Duodenal mucosa (tissue), 2 donors: ENCODE results near the gene TFCP2L1.

ENCODE experiments used
- H3K27ac ChIP-seq: one replicate; pipeline ENCODE4 v1.7.0; 2013; ENCODE audit warnings: low read depth, low read length
- H3K27me3 ChIP-seq, 2 donors: one replicate each; pipeline ENCODE4 v1.7.0; 2013; ENCODE audit warnings: low read length in 2 of 2, control low read depth in 1 of 2; ENCODE audit not compliant: insufficient read depth in 2 of 2, control insufficient read depth in 1 of 2
- H3K36me3 ChIP-seq, 2 donors: one replicate each; pipeline ENCODE4 v1.7.0; 2013; ENCODE audit warnings: low read length in 2 of 2, control low read depth in 1 of 2; ENCODE audit not compliant: insufficient read depth in 2 of 2, control insufficient read depth in 1 of 2
- H3K4me1 ChIP-seq, 2 donors: one replicate each; pipeline ENCODE4 v1.7.0; 2013; ENCODE audit warnings: low read length in 2 of 2, control low read depth in 1 of 2; ENCODE audit not compliant: insufficient read depth in 2 of 2, control insufficient read depth in 1 of 2
- H3K4me3 ChIP-seq, 2 donors: one replicate each; pipeline ENCODE4 v1.7.0; 2013; ENCODE audit warnings: low read length in 2 of 2, low read depth in 1 of 2
- H3K9ac ChIP-seq, 2 donors: one replicate each; pipeline ENCODE4 v1.7.0; 2013; ENCODE audit warnings: low read length in 2 of 2, low read depth in 1 of 2
- H3K9me3 ChIP-seq, 2 donors: one replicate each; pipeline ENCODE4 v1.7.0; 2013; ENCODE audit warnings: low read length in 2 of 2, control low read depth in 1 of 2; ENCODE audit not compliant: control insufficient read depth in 1 of 2

TFCP2L1 gene

GRCh38 chr2:121200011-121200347 lies 85.0 kb downstream of the TFCP2L1 start:
- Histone ChIP-seq H3K36me3 (no peaks in the 10 kb centered on the region), H3K27ac (no peak overlapping the region), H3K9ac (no peak overlapping the region), H3K4me1 (peaks cover 32 to 36% of the 10 kb centered on the region in 2 donors), H3K27me3 (no peaks in the 10 kb centered on the region), H3K4me3 (no peak overlapping the region), H3K9me3 (no peaks in the 10 kb centered on the region)

- no peaks in the 10 kb centered on the region for H3K27me3 ChIP-seq
- H3K4me1 ChIP-seq, result peaks cover 32 to 36% of the 10 kb centered on the region in 2 donors
- no peak overlapping the region for H3K9ac ChIP-seq
- no peak overlapping the region for H3K27ac ChIP-seq
- no peaks in the 10 kb centered on the region for H3K9me3 ChIP-seq
- no peak overlapping the region for H3K4me3 ChIP-seq
- H3K36me3 ChIP-seq, result no peaks in the 10 kb centered on the region
Observed at GRCh38 chr2:121199281-121200010, 85.6 kb downstream of the TFCP2L1 start.

DNA sequence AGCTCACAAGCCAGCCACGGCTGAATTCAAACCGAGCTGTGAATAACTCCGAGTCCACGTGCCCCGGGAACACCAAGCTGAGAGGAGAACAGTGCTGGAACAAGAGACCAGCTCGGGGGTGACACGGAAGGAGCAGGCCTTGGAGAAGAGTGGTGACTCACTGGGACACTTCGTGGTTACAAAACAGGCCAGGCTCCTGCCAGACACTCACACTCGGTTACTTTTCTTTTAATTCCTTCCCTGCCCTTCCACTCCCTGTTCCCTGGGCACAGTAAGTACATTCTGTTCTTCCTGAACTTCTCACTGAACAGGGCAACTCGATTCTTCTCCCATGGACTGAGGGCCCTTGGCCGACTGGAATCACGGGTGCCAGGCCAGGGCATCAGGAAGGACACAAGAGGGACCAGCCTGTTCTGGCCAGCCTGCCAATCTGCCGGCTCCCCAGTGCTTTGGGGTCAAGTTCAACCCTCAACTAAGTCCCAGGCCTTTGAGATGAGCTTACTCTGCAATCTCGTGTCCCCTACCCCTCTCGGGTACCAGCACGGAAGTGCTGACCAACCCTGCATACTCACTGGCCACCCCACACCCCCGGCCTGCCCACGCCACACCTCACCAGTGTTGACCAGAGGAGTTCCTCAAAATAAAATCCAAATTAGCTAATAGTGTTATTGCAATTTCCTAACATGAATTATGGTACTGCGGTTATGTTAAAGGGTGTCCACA lies 87.5 kb downstream of the TFCP2L1 start:
- H3K27me3 ChIP-seq, result no peaks in the 10 kb centered on the region
- H3K4me1 ChIP-seq, result peaks cover 14 to 23% of the 10 kb centered on the region in 2 donors
- peak overlapping the region; percentile 67 for H3K27ac ChIP-seq
- no peaks in the 10 kb centered on the region for H3K9me3 ChIP-seq
- H3K36me3 ChIP-seq, result no peaks in the 10 kb centered on the region
- no peak overlapping the region for H3K4me3 ChIP-seq
- H3K9ac ChIP-seq, result no peak overlapping the region

GRCh38 chr2:121196849-121197155 lies 88.2 kb downstream of the TFCP2L1 start:
- H3K9ac ChIP-seq, result no peak overlapping the region
- H3K27ac ChIP-seq, result no peak overlapping the region

GRCh38 chr2:121196132-121196848 lies 88.7 kb downstream of the TFCP2L1 start:
- H3K4me3 ChIP-seq, result no peak overlapping the region
- peaks cover 4 to 11% of the 10 kb centered on the region in 2 donors for H3K4me1 ChIP-seq
- no peaks in the 10 kb centered on the region for H3K36me3 ChIP-seq
- H3K27me3 ChIP-seq, result no peaks in the 10 kb centered on the region
- no peak overlapping the region for H3K9ac ChIP-seq
- no peaks in the 10 kb centered on the region for H3K9me3 ChIP-seq
- H3K27ac ChIP-seq, result no peak overlapping the region

More at GRCh38 chr2:121196849-121197155, 88.2 kb downstream of the TFCP2L1 start:
- Histone ChIP-seq H3K27me3 (no peaks in the 10 kb centered on the region), H3K4me1 (peaks cover 9 to 16% of the 10 kb centered on the region in 2 donors), H3K9me3 (no peaks in the 10 kb centered on the region), H3K36me3 (no peaks in the 10 kb centered on the region), H3K4me3 (no peak overlapping the region)

GRCh38 chr2:121195036-121195435 lies 90.0 kb downstream of the TFCP2L1 start:
- Histone ChIP-seq H3K27ac (no peak overlapping the region), H3K4me1 (peaks cover 4 to 10% of the 10 kb centered on the region in 2 donors), H3K9ac (no peak overlapping the region), H3K4me3 (no peak overlapping the region), H3K27me3 (no peaks in the 10 kb centered on the region), H3K36me3 (no peaks in the 10 kb centered on the region), H3K9me3 (no peaks in the 10 kb centered on the region)

- H3K4me3 ChIP-seq, result no peak overlapping the region
- no peaks in the 10 kb centered on the region for H3K27me3 ChIP-seq
- no peaks in the 10 kb centered on the region for H3K9me3 ChIP-seq
- peaks cover 4 to 10% of the 10 kb centered on the region in 2 donors for H3K4me1 ChIP-seq
- H3K36me3 ChIP-seq, result no peaks in the 10 kb centered on the region
- H3K27ac ChIP-seq, result no peak overlapping the region
- H3K9ac ChIP-seq, result no peak overlapping the region
Observed at GRCh38 chr2:121194626-121195025, 90.4 kb downstream of the TFCP2L1 start.

DNA sequence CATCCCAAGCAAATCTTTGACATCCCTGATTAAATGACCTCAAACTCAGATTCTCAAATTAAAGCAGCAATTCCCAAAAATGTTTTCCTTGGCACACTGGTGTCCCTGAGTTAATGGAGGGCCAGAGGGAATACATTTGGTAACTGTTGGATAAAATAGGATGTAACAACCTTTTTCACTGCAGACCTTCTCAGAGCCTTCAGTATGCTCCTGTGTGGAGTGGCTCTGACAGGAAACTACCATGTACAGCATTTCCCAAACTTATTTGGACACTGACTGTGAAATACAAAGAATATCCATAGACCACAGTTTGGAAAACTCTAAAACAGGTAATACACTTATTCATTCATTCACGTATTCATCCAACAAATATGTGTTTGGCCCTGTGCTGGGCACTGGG lies 91.8 kb downstream of the TFCP2L1 start:
- Histone ChIP-seq H3K36me3 (no peaks in the 10 kb centered on the region), H3K27me3 (no peaks in the 10 kb centered on the region), H3K27ac (no peak overlapping the region), H3K9me3 (no peaks in the 10 kb centered on the region), H3K9ac (no peak overlapping the region), H3K4me1 (peaks cover 4 to 10% of the 10 kb centered on the region in 2 donors), H3K4me3 (no peak overlapping the region)

GRCh38 chr2:121192576-121192975 lies 92.4 kb downstream of the TFCP2L1 start:
- no peak overlapping the region for H3K9ac ChIP-seq
- peaks cover 1 to 6% of the 10 kb centered on the region in 2 donors for H3K4me1 ChIP-seq
- H3K36me3 ChIP-seq, result no peaks in the 10 kb centered on the region
- no peak overlapping the region for H3K27ac ChIP-seq
- no peaks in the 10 kb centered on the region for H3K27me3 ChIP-seq
- H3K9me3 ChIP-seq, result no peaks in the 10 kb centered on the region
- H3K4me3 ChIP-seq, result no peak overlapping the region
